Ascending aorta (tissue), 2 donors: ENCODE data around the gene RTL10. TPM values are rescaled to one million over a fixed set of nuclear protein-coding genes. Genes with fewer than 3 reads are reported as not detected.

Experiments
- DNase-seq, 2 donors: peaks; one replicate each; pipeline ENCODE4 v3.0.0-alpha.2; 2019; ENCODE audit warnings: low spot score in 2 of 2
- H3K27ac ChIP-seq, 2 donors: fragments of 200-600 bp; sonication (generic); one replicate each; pipeline ENCODE4 v1.5.1; 2016 to 2017; ENCODE audit warnings: mild to moderate bottlenecking in 1 of 2
- H3K27me3 ChIP-seq: fragments of 200-600 bp; sonication (generic); one replicate; pipeline ENCODE4 v1.5.1; 2017
- H3K36me3 ChIP-seq, 2 donors: fragments of 200-600 bp; sonication (generic); one replicate each; pipeline ENCODE4 v1.5.1; 2016
- H3K4me1 ChIP-seq, 2 donors: fragments of 200-600 bp; sonication (generic); one replicate each; pipeline ENCODE4 v1.5.1; 2016 to 2017; ENCODE audit warnings: mild to moderate bottlenecking in 1 of 2
- H3K4me3 ChIP-seq, 2 donors: fragments of 200-600 bp; sonication (generic); one replicate each; pipeline ENCODE4 v1.5.1; 2016 to 2017; ENCODE audit warnings: mild to moderate bottlenecking in 1 of 2
- H3K9me3 ChIP-seq, 2 donors: fragments of 200-600 bp; sonication (generic); one replicate each; pipeline ENCODE4 v1.5.1; 2016
- intact Hi-C: fragments of 100-400 bp; cut with DNase I; formaldehyde crosslinking; loops from one replicate; pipeline ENCODE4 v1.15.1; 2023
- total RNA-seq: library from RNA; depleted of rRNA; stranded (reverse); fragments of >200 nt; gene quantifications from one replicate; pipeline ENCODE4 v1.1.0, GENCODE V29; 2016
- TF ChIP-seq, protein P1 (sequence below), 3 experiments: fragments of 200-600 bp in 2 of 3; fragments of 450-650 bp in 1 of 3; sonication (generic) in 2 of 3; IDR thresholded peaks; one replicate each; pipeline ENCODE4 v1.5.1; 2016 to 2019; ENCODE audit warnings: antibody characterized with exemption in 3 of 3, mild to moderate bottlenecking in 1 of 3, moderate library complexity in 1 of 3

Gene RTL10, protein sequence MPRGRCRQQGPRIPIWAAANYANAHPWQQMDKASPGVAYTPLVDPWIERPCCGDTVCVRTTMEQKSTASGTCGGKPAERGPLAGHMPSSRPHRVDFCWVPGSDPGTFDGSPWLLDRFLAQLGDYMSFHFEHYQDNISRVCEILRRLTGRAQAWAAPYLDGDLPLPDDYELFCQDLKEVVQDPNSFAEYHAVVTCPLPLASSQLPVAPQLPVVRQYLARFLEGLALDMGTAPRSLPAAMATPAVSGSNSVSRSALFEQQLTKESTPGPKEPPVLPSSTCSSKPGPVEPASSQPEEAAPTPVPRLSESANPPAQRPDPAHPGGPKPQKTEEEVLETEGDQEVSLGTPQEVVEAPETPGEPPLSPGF
- 8.8 TPM for total RNA-seq

DNA sequence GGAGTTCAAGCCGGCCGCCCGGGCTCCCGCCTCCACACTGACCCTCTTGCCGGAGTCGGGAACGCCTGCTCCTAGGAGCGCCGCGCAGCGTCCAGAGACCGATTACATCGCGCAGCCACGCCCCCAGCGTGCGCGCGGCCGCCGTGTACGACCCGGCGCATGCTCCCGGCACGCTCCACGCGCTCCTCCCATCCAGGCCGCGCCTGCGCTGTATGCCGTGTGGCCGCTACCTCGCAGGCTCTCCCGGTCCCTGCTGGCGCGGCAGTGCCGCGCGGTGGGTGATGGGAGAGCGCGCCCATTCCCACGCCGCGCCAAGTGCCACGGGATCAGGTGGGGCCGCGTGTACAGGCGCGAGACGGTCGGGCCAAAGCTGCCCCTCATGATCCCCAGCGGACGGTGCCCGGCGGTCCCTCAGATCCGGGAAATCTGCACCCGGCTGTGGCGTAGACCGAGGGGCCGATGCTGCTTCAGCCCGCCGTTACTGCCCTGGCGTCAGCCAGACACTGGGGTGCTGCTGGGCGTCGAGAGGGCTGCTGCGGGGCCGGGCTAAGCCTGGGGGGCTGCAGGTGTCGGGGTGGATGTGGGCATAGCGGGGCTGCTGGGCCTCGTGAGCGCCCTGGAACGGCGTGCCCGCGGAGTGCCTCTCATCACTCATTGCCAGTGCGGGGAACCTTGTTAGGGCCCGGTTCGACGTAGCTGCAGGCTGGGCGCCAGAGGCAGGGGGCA lies at the start of gene RTL10, which contains the start of gene GNB1L:
TSS of gene RTL10 (minus strand) at position 97 of the 726 bp plus-strand sequence. CDS start 2,613 bp downstream, outside the sequence.
TSS of gene GNB1L (minus strand) at position 97 of the 726 bp plus-strand sequence. CDS start 33,519 bp downstream, outside the sequence.
- H3K36me3 ChIP-seq = peaks cover 14 to 23% of the 10 kb centered on the region in 2 donors
- H3K4me3 ChIP-seq = peak within 1 kb of the TSS; percentile 72 to 73
- H3K27me3 ChIP-seq = no peaks in the 10 kb centered on the region
- TF ChIP-seq, protein P1, sequence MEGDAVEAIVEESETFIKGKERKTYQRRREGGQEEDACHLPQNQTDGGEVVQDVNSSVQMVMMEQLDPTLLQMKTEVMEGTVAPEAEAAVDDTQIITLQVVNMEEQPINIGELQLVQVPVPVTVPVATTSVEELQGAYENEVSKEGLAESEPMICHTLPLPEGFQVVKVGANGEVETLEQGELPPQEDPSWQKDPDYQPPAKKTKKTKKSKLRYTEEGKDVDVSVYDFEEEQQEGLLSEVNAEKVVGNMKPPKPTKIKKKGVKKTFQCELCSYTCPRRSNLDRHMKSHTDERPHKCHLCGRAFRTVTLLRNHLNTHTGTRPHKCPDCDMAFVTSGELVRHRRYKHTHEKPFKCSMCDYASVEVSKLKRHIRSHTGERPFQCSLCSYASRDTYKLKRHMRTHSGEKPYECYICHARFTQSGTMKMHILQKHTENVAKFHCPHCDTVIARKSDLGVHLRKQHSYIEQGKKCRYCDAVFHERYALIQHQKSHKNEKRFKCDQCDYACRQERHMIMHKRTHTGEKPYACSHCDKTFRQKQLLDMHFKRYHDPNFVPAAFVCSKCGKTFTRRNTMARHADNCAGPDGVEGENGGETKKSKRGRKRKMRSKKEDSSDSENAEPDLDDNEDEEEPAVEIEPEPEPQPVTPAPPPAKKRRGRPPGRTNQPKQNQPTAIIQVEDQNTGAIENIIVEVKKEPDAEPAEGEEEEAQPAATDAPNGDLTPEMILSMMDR (IDR thresholded peaks at IDR 0.05) = peak in 2 of 3 experiments; percentile 13 to 20
- H3K9me3 ChIP-seq = no peaks in the 10 kb centered on the region
- peaks cover 14% of the 10 kb centered on the region in 2 donors for H3K4me1 ChIP-seq
- intact Hi-C loops = loop anchor here (2.0 to 10.0 kb wide), 4 partner anchors 136 to 560 kb away; partner anchors contain the start of genes C22orf39, CLTCL1 and TANGO2
- peak; percentile 82 to 98 for DNase-seq
- peak within 1 kb of the TSS; percentile 91 to 94 for H3K27ac ChIP-seq

DNA sequence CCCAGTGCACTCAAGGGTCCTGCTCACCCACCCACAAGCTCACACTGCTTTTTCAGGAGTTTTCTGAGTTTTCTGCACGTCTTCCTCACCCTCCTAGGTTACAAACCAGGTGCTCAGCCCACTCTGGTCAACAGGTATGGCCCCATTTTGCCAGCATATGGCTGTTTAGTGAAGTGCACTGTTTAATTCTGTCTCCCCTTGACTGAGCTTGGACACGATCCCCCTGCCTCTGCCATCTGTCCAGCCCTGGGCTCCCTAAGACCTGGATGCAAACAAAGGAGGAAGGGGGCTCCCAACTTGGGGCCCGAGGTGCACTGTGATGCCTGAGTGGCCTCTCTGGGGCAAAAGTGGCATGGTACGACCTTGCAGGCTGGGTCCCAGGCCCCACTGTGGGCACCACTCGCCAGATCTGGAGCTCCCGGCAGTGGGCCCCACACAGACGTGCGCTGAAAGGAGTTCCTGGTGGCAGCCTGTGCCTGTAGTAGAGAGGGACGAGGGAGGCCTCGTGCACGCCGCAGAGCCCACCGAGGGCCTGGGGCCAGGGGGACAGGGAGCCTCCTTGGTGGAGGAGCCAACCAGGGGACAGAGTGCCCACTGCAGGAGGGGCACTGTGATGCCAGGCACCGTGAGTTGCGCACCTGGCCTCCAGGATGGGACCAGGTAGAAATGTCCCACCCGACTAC lies 49.6 kb upstream of the RTL10 start:
- Histone ChIP-seq H3K4me3 (no peak overlapping the region), H3K9me3 (no peaks in the 10 kb centered on the region), H3K27me3 (no peaks in the 10 kb centered on the region), H3K36me3 (peaks cover 13 to 24% of the 10 kb centered on the region in 2 donors), H3K27ac (no peak overlapping the region), H3K4me1 (no peaks in the 10 kb centered on the region)
- TF ChIP-seq, protein P1 (IDR thresholded peaks at IDR 0.05) = no peak
- DNase-seq = no peak
- intact Hi-C loops = no loop called here

DNA sequence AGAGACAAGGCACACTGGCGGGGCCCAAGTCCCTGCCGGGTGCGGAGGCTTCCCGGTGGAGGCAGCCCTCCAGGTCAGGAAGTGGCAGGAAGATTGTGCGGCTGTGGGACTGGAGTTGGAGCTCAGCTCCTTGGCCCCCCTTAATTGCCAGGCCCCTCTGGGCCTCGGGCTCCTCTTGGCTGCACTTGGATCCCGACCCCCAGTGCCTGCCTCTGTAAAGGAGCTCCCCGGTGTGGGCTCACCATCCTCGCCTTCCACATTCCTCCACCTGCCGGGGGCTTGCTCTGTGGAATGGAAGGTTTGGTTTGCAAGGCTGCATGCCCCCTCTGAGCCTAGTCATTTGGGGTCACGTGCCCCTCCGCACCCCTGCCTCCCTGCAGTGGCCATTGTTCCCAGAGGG lies 48.8 kb upstream of the RTL10 start:
- no peak overlapping the region for H3K4me3 ChIP-seq
- TF ChIP-seq, protein P1 (IDR thresholded peaks at IDR 0.05) = no peak
- DNase-seq = no peak
- no peak overlapping the region for H3K27ac ChIP-seq
- H3K4me1 ChIP-seq = no peaks in the 10 kb centered on the region
- intact Hi-C loops = no loop called here
- H3K36me3 ChIP-seq = peaks cover 19 to 32% of the 10 kb centered on the region in 2 donors
- no peaks in the 10 kb centered on the region for H3K9me3 ChIP-seq
- no peaks in the 10 kb centered on the region for H3K27me3 ChIP-seq

DNA sequence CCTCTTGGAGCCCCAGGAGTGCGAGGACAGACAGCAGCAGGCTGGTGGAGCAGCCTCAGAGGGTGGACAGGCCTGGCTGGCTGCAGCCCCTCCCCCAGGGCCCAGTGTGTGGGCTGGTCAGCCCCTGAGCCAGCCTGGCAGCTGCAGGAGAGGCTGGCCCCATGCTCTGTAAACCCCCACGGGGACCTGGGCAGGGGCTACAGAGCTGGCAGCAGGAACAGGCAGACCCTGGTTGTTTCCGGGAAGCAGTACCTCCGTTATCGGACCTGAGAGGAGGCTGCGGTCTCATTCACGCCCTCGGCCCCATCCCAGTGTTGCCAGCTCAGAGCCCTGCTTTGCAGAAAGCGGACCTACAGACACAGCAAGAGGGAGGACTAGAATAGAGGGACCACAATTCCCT lies 48.4 kb upstream of the RTL10 start:
- H3K4me1 ChIP-seq = no peaks in the 10 kb centered on the region
- H3K27me3 ChIP-seq = no peaks in the 10 kb centered on the region
- H3K9me3 ChIP-seq = no peaks in the 10 kb centered on the region
- no peak for DNase-seq
- TF ChIP-seq, protein P1 (IDR thresholded peaks at IDR 0.05) = no peak
- H3K27ac ChIP-seq = no peak overlapping the region
- intact Hi-C loops = no loop called here
- no peak overlapping the region for H3K4me3 ChIP-seq
- peaks cover 24 to 32% of the 10 kb centered on the region in 2 donors for H3K36me3 ChIP-seq

DNA sequence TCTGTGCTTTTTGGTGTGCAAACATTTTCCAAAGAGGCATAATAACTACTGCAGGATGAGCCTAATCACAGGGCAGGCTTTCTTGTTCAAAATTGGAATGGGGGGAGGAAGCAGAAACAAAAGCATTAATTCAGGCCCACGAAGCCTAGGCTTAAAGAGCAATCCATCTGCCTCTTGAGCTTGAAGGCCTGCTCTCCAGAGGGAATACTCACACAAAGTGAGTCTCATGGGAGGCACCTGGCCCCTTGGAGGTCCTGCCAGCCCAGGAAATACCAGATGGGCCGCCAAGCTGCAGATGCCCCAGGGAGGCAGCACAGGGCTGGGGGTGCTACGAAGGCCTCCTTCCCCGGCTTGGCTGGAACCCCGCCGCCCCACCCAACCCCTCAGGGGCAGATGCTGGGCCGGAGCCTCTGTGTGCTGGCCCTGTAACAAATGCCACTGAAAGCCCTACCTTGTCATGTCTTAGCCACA lies 47.6 kb upstream of the RTL10 start:
- H3K4me3 ChIP-seq = no peak overlapping the region
- no peaks in the 10 kb centered on the region for H3K9me3 ChIP-seq
- no peaks in the 10 kb centered on the region for H3K4me1 ChIP-seq
- no peak overlapping the region for H3K27ac ChIP-seq
- no peaks in the 10 kb centered on the region for H3K27me3 ChIP-seq
- intact Hi-C loops = no loop called here
- peaks cover 27 to 40% of the 10 kb centered on the region in 2 donors for H3K36me3 ChIP-seq
- no peak for DNase-seq
- TF ChIP-seq, protein P1 (IDR thresholded peaks at IDR 0.05) = no peak
